ENCODE data around the gene RABGAP1L.

RABGAP1L gene

DNA sequence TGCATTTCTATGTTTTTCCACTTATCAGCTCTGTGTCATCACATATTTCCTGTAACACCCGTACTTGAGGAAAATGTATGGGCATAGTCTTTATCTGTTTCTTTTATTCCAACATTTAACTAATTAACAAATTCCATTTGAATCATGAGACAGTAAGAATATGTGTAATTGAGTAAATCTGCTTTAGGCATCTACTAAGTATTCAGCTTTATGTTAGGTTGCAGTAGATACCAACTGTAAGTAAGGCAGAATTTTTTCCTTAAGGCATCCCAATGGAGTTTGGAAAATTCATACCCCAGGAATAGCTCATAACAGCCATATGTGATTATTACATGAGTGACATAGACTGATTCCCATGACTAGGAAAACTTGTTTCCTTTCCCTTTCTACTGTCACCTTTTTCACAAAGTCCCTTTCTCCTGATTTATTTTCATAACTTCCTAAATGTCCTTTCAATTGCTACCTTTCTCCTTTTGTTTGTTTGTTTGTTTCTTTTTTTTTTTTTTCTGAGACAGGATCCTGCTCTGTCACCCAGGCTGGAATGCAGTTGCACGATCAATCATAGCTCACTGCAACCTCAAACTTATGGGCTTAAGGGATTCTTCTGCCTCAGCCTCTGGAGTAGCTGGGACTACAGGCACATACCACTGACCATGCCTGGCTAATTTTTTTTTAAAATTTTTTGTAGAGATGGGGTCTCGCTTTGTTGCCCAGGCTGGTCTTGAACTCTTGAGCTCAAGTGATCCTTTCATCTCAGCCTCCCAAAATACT is 780.6 kb downstream of the RABGAP1L start:
- H3K4me3 ChIP-seq (replicated peaks; ENCODE audit: low read depth, low read length) = no peak overlapping the region
- no peaks in the 10 kb centered on the region for H3K27me3 ChIP-seq (replicated peaks; ENCODE audit: control insufficient read depth, insufficient read depth, low read length)
- no peaks in the 10 kb centered on the region; the same call in 1 of the 2 replicates for H3K36me3 ChIP-seq (ENCODE audit: control insufficient read depth, insufficient read depth, low read length)
- no peak for DNase-seq (ENCODE audit: extremely low read depth, insufficient read length)
- TF ChIP-seq, protein P1, sequence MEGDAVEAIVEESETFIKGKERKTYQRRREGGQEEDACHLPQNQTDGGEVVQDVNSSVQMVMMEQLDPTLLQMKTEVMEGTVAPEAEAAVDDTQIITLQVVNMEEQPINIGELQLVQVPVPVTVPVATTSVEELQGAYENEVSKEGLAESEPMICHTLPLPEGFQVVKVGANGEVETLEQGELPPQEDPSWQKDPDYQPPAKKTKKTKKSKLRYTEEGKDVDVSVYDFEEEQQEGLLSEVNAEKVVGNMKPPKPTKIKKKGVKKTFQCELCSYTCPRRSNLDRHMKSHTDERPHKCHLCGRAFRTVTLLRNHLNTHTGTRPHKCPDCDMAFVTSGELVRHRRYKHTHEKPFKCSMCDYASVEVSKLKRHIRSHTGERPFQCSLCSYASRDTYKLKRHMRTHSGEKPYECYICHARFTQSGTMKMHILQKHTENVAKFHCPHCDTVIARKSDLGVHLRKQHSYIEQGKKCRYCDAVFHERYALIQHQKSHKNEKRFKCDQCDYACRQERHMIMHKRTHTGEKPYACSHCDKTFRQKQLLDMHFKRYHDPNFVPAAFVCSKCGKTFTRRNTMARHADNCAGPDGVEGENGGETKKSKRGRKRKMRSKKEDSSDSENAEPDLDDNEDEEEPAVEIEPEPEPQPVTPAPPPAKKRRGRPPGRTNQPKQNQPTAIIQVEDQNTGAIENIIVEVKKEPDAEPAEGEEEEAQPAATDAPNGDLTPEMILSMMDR (IDR thresholded peaks at IDR 0.05; ENCODE audit: insufficient read depth, low read length, poor library complexity, severe bottlenecking) = no peak

DNA sequence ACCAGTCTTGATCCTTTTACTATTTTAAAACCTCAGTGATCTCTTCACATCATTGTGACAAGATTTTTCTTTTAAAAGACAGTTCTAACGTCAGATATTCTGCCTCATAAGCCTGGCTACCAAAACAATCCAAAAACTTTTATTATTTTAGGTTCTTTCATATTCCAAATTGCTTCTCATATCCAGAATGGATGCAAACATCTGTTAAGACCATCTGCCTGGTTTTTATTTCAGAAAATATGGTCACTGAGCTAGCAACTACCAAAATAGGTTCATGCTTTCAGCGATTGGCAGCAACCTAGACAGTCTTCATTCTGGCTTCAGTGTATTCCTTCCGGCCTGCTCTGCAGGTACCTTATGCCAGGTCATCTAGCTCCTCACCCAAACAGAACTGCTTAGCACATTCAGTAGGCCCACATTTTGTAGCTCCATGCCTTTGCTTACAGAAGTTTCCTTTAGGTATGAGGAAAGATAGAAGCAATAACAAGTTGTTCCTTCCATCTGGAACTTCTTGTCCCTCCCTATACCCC is 781.4 kb downstream of the RABGAP1L start:
- no peak for DNase-seq (ENCODE audit: extremely low read depth, insufficient read length)

DNA sequence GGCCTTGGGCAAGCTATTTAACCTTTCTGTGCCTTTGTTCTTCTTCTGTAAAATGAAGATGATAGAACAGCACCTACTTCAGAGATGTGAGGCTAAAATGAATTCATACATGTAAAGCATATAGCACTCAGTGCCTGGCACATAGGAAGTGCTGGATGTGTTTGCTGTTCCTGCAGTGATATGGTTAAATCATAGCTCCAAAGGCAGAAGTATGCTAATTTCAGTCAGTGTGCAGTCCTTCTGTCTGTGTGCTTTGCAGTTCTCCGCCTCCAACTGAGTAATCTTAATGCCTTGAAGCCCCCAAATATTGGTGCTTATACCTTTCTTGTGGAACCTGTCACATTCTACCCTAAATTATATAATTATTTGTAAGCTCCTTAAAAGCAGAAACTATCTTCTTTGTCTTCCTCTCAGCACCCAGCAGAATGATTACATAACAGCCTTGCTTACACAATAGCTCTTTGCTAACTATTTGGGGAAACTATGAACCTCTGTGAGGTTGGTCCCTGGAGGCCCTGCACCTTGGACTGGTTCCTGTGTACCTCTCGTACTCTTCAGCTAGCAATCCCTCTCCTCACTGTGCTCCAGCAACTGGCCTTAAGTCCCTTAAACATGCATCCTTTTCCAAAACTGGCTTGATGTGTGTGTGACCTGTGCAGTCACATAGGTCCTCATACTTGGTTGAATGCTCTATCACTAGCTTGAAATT is 783.4 kb downstream of the RABGAP1L start:
- DNase-seq (ENCODE audit: extremely low read depth, insufficient read length) = no peak
- TF ChIP-seq, protein P1 (IDR thresholded peaks at IDR 0.05; ENCODE audit: insufficient read depth, low read length, poor library complexity, severe bottlenecking) = no peak
- H3K36me3 ChIP-seq (ENCODE audit: control insufficient read depth, insufficient read depth, low read length) = no peaks in the 10 kb centered on the region; the same call in 1 of the 2 replicates
- H3K27me3 ChIP-seq (replicated peaks; ENCODE audit: control insufficient read depth, insufficient read depth, low read length) = no peaks in the 10 kb centered on the region
- no peak overlapping the region for H3K4me3 ChIP-seq (replicated peaks; ENCODE audit: low read depth, low read length)

More for the DNA sequence above, 781.4 kb downstream of the RABGAP1L start:
- H3K36me3 ChIP-seq (ENCODE audit: control insufficient read depth, insufficient read depth, low read length) = no peaks in the 10 kb centered on the region; the same call in 1 of the 2 replicates
- TF ChIP-seq, protein P1 (IDR thresholded peaks at IDR 0.05; ENCODE audit: insufficient read depth, low read length, poor library complexity, severe bottlenecking) = no peak
- no peaks in the 10 kb centered on the region for H3K27me3 ChIP-seq (replicated peaks; ENCODE audit: control insufficient read depth, insufficient read depth, low read length)
- H3K4me3 ChIP-seq (replicated peaks; ENCODE audit: low read depth, low read length) = no peak overlapping the region

DNA sequence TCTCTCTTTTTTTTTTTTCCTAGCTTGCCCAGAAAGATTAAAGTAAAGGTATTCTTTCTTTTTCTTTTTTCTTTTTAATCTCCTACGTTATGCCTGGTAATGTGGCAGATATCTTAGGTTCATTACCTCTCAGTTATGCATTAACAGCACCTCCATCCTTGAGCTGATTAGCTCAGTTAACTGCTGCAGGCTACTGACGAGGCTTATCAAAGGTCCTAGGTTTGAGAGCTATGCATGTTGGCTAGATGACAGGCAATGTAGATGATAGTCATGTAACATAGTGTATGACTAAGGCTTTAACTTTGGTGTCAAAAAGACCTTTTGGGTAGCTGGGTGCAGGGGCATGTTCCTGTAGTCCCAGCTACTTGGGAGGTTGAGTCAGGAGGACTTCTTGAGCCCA is 786.7 kb downstream of the RABGAP1L start:
- DNase-seq (ENCODE audit: extremely low read depth, insufficient read length) = no peak
- H3K4me3 ChIP-seq (replicated peaks; ENCODE audit: low read depth, low read length) = no peak overlapping the region
- TF ChIP-seq, protein P1 (IDR thresholded peaks at IDR 0.05; ENCODE audit: insufficient read depth, low read length, poor library complexity, severe bottlenecking) = no peak
- H3K27me3 ChIP-seq (replicated peaks; ENCODE audit: control insufficient read depth, insufficient read depth, low read length) = no peaks in the 10 kb centered on the region
- H3K36me3 ChIP-seq (ENCODE audit: control insufficient read depth, insufficient read depth, low read length) = no peaks in the 10 kb centered on the region; the same call in 1 of the 2 replicates

DNA sequence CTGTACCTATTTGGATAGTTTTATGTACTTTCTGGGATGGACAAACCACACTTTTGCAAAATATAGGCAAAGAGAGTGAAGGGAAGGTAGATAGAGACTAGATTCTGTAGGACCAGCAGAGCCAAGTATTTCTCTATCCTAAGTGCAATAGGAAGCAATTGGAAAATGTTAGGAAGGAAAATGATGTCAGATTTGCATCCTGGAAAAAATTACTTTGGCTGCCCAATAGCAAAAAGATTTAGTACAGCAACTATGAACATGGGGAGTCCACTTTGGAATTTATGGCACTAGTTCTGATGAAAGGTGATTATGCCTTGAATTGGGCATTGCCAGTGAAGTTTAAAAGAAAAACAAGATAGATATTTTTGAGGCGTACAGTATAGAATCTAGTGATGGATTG is 789.7 kb downstream of the RABGAP1L start:
- TF ChIP-seq, protein P1 (IDR thresholded peaks at IDR 0.05; ENCODE audit: insufficient read depth, low read length, poor library complexity, severe bottlenecking) = no peak

More for the DNA sequence above, 789.7 kb downstream of the RABGAP1L start:
- Histone ChIP-seq H3K27me3 (replicated peaks; ENCODE audit: control insufficient read depth, insufficient read depth, low read length) (no peaks in the 10 kb centered on the region), H3K36me3 (ENCODE audit: control insufficient read depth, insufficient read depth, low read length) (no peaks in the 10 kb centered on the region), H3K4me3 (replicated peaks; ENCODE audit: low read depth, low read length) (no peak overlapping the region)
- no peak for DNase-seq (ENCODE audit: extremely low read depth, insufficient read length)

Measured in GM06990 (cell line).